ENCODE results near the gene SCAMP2. TPM values are rescaled to one million over a fixed set of nuclear protein-coding genes. Genes with fewer than 3 reads are reported as not detected.

The SCAMP2 gene
- total RNA-seq, 1 experiment from 2014 or later: 121 TPM

DNA sequence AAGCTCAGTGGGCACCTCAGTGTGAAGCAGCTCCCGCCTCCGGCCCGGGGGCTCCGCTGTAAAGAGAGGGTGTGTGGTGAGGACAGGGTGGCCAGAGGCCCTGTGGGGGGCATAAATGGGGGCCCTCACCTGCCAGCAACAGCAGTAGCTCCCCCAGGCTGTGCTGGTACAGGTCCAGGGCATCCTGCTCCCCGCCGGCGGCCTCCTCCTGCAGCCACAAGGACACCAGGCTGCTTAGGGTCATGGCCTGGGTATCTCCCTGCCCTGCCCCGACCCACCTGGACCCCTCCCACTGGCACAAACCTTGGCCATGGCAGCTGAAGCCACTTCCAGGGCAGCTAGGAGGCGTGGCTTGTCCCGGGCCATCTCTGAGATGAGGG is 35.0 kb downstream of the SCAMP2 start:
- BruUV-seq (replicated peaks): no TSS peak
- Histone ChIP-seq H3K27ac (ENCODE audit: low read length) (no peak overlapping the region), H3K4me1 (ENCODE audit: control insufficient read depth, insufficient read depth, low read length) (peaks cover 13% of the 10 kb centered on the region), H3K36me3 (ENCODE audit: control insufficient read depth, insufficient read depth, low read length) (no peaks in the 10 kb centered on the region; the same call in 1 of the 2 replicates), H3K27me3 (ENCODE audit: control insufficient read depth, insufficient read depth, low read length) (no peaks in the 10 kb centered on the region), H3K9me3 (ENCODE audit: control insufficient read depth, insufficient read depth, low read depth, low read length) (no peaks in the 10 kb centered on the region), H3K4me3 (ENCODE audit: low read depth in 2 of 2, low read length in 2 of 2) (no peak overlapping the region)
- in situ Hi-C loops (cut with HindIII; ENCODE audit: low pct_unique_long_range_greater_than_20kb, low sequenced_read_pairs): no loop called here
- CTCF ChIA-PET: no interaction called here
- TF ChIP-seq, protein P1, sequence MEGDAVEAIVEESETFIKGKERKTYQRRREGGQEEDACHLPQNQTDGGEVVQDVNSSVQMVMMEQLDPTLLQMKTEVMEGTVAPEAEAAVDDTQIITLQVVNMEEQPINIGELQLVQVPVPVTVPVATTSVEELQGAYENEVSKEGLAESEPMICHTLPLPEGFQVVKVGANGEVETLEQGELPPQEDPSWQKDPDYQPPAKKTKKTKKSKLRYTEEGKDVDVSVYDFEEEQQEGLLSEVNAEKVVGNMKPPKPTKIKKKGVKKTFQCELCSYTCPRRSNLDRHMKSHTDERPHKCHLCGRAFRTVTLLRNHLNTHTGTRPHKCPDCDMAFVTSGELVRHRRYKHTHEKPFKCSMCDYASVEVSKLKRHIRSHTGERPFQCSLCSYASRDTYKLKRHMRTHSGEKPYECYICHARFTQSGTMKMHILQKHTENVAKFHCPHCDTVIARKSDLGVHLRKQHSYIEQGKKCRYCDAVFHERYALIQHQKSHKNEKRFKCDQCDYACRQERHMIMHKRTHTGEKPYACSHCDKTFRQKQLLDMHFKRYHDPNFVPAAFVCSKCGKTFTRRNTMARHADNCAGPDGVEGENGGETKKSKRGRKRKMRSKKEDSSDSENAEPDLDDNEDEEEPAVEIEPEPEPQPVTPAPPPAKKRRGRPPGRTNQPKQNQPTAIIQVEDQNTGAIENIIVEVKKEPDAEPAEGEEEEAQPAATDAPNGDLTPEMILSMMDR (IDR thresholded peaks at IDR 0.05): no peak
- no peak for TF ChIP-seq SIN3A (IDR thresholded peaks at IDR 0.05; ENCODE audit: borderline replicate concordance, insufficient read depth, low read depth, low read length)
- TF ChIP-seq POLR2AphosphoS5 (IDR thresholded peaks at IDR 0.05; ENCODE audit: low read depth, low read length): no peak
- TF ChIP-seq, protein P2, sequence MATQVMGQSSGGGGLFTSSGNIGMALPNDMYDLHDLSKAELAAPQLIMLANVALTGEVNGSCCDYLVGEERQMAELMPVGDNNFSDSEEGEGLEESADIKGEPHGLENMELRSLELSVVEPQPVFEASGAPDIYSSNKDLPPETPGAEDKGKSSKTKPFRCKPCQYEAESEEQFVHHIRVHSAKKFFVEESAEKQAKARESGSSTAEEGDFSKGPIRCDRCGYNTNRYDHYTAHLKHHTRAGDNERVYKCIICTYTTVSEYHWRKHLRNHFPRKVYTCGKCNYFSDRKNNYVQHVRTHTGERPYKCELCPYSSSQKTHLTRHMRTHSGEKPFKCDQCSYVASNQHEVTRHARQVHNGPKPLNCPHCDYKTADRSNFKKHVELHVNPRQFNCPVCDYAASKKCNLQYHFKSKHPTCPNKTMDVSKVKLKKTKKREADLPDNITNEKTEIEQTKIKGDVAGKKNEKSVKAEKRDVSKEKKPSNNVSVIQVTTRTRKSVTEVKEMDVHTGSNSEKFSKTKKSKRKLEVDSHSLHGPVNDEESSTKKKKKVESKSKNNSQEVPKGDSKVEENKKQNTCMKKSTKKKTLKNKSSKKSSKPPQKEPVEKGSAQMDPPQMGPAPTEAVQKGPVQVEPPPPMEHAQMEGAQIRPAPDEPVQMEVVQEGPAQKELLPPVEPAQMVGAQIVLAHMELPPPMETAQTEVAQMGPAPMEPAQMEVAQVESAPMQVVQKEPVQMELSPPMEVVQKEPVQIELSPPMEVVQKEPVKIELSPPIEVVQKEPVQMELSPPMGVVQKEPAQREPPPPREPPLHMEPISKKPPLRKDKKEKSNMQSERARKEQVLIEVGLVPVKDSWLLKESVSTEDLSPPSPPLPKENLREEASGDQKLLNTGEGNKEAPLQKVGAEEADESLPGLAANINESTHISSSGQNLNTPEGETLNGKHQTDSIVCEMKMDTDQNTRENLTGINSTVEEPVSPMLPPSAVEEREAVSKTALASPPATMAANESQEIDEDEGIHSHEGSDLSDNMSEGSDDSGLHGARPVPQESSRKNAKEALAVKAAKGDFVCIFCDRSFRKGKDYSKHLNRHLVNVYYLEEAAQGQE (IDR thresholded peaks at IDR 0.05; ENCODE audit: insufficient read depth in 1 of 2, low read depth in 2 of 2, low read length in 1 of 2): no peak
- no peak for TF ChIP-seq TCF7L2 (IDR thresholded peaks at IDR 0.05; ENCODE audit: low read depth, low read length)
- intact Hi-C loops (cut with micrococcal nuclease; ENCODE audit: unreplicated experiment): loop anchor here (10.0 kb wide), 1 partner anchor 63 kb away; no protein-coding TSS in a partner anchor
- DNase-seq (ENCODE audit: low read depth, low spot score) (no peak), ATAC-seq (no peak)
- POLR2A ChIA-PET: interaction anchor here (1.0 kb wide), 1 partner anchor 173 kb away, joined by 3 read pairs; no protein-coding TSS in a partner anchor

DNA sequence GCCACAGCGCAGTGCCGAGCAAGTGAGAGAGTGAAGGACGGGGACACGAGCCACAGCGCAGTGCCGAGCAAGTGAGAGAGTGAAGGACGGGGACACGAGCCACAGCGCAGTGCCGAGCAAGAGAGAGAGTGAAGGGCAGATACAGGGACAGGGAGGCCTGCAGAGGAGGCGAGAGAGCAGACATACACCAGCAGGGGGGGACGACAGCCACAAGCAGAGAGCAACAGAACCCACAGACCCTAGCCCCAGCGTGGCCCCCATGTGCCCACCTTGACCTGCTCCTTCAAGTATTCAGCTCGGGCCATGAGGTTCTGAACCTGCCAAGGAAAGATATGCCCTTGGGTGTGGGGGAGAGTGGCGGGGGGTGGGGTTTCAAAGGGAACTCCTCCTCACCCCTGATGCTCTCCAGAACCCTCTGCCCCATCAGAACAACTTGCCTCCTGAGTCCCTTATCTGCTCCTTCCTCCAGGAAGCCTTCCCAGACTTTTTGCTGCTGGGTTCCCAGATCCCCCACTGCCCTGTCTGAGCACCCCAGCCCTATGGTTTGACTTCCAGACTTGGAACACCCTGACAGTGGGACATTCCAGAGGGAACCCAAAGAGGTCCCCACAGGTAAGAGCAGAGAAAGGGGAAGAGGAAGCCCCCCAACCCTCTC is 35.6 kb downstream of the SCAMP2 start:
- intact Hi-C loops (cut with micrococcal nuclease; ENCODE audit: unreplicated experiment): loop anchor here (10.0 kb wide), 1 partner anchor 63 kb away; no protein-coding TSS in a partner anchor
- no peak overlapping the region for H3K27ac ChIP-seq (ENCODE audit: low read length)
- no TSS peak for BruUV-seq (replicated peaks)
- ATAC-seq (no peak), DNase-seq (ENCODE audit: low read depth, low spot score) (no peak)
- H3K4me3 ChIP-seq (ENCODE audit: low read depth in 2 of 2, low read length in 2 of 2): no peak overlapping the region
- peaks cover 13% of the 10 kb centered on the region for H3K4me1 ChIP-seq (ENCODE audit: control insufficient read depth, insufficient read depth, low read length)
- in situ Hi-C loops (cut with HindIII; ENCODE audit: low pct_unique_long_range_greater_than_20kb, low sequenced_read_pairs): no loop called here
- no peaks in the 10 kb centered on the region for H3K27me3 ChIP-seq (ENCODE audit: control insufficient read depth, insufficient read depth, low read length)
- H3K36me3 ChIP-seq (ENCODE audit: control insufficient read depth, insufficient read depth, low read length): no peaks in the 10 kb centered on the region; the same call in 1 of the 2 replicates
- TF ChIP-seq, protein P2 (IDR thresholded peaks at IDR 0.05; ENCODE audit: insufficient read depth in 1 of 2, low read depth in 2 of 2, low read length in 1 of 2): no peak
- TF ChIP-seq TCF7L2 (IDR thresholded peaks at IDR 0.05; ENCODE audit: low read depth, low read length): no peak
- no peak for TF ChIP-seq POLR2AphosphoS5 (IDR thresholded peaks at IDR 0.05; ENCODE audit: low read depth, low read length)
- TF ChIP-seq SIN3A (IDR thresholded peaks at IDR 0.05; ENCODE audit: borderline replicate concordance, insufficient read depth, low read depth, low read length): no peak
- TF ChIP-seq, protein P1 (IDR thresholded peaks at IDR 0.05): no peak
- CTCF ChIA-PET: interaction anchor here (0.7 kb wide), 1 partner anchor 64 kb away, joined by 3 read pairs; no protein-coding TSS in a partner anchor
- no peaks in the 10 kb centered on the region for H3K9me3 ChIP-seq (ENCODE audit: control insufficient read depth, insufficient read depth, low read depth, low read length)
- POLR2A ChIA-PET: interaction anchor here (1.0 kb wide), 1 partner anchor 173 kb away, joined by 3 read pairs; no protein-coding TSS in a partner anchor
